ENCODE results near the gene HLA-DQB1.

Gene HLA-DQB1

GRCh38 chr6:32614366-32615081 is 51.9 kb downstream of the HLA-DQB1 start:
- no peak for TF ChIP-seq CTCF (conservative IDR thresholded peaks at IDR 0.05; ENCODE audit: low read length)
- TF ChIP-seq EZH2phosphoT487 (IDR thresholded peaks at IDR 0.05; ENCODE audit: borderline replicate concordance) = no peak
- Histone ChIP-seq H3K4me1 (ENCODE audit: insufficient read depth, low read length, poor library complexity, severe bottlenecking) (peaks cover 2% of the 10 kb centered on the region), H3K27me3 (ENCODE audit: insufficient read depth, low read length, poor library complexity, severe bottlenecking) (peaks cover 7% of the 10 kb centered on the region), H2AFZ (ENCODE audit: low read length) (no peak overlapping the region), H3K9ac (ENCODE audit: low read depth, low read length, poor library complexity, severe bottlenecking) (no peak overlapping the region), H4K20me1 (ENCODE audit: insufficient read depth, low read length, poor library complexity, severe bottlenecking) (no peaks in the 10 kb centered on the region), H3K4me2 (ENCODE audit: low read depth, low read length, poor library complexity, severe bottlenecking) (no peak overlapping the region), H3K4me3 (ENCODE audit: low read length, poor library complexity, severe bottlenecking) (no peak overlapping the region), H3K79me2 (ENCODE audit: insufficient read depth, low read length) (no peaks in the 10 kb centered on the region), H3K36me3 (ENCODE audit: insufficient read depth, low read length) (no peaks in the 10 kb centered on the region), H3F3A (ENCODE audit: low read depth) (no peaks in the 10 kb centered on the region), H3K9me3 (ENCODE audit: insufficient read depth, low read depth, low read length) (no peaks in the 10 kb centered on the region), H3K9me2 (replicated peaks; ENCODE audit: low read depth, low read length) (no peaks in the 10 kb centered on the region)

GRCh38 chr6:32613475-32613874 is 53.0 kb downstream of the HLA-DQB1 start:
- Histone ChIP-seq H3K4me3 (ENCODE audit: low read length, poor library complexity, severe bottlenecking) (no peak overlapping the region), H3F3A (ENCODE audit: low read depth) (no peaks in the 10 kb centered on the region), H3K79me2 (ENCODE audit: insufficient read depth, low read length) (no peaks in the 10 kb centered on the region), H3K9me2 (replicated peaks; ENCODE audit: low read depth, low read length) (no peaks in the 10 kb centered on the region), H3K27me3 (ENCODE audit: insufficient read depth, low read length, poor library complexity, severe bottlenecking) (peaks cover 7% of the 10 kb centered on the region), H3K36me3 (ENCODE audit: insufficient read depth, low read length) (no peaks in the 10 kb centered on the region), H2AFZ (ENCODE audit: low read length) (no peak overlapping the region), H3K9me3 (ENCODE audit: insufficient read depth, low read depth, low read length) (no peaks in the 10 kb centered on the region), H4K20me1 (ENCODE audit: insufficient read depth, low read length, poor library complexity, severe bottlenecking) (no peaks in the 10 kb centered on the region), H3K4me2 (ENCODE audit: low read depth, low read length, poor library complexity, severe bottlenecking) (no peak overlapping the region), H3K4me1 (ENCODE audit: insufficient read depth, low read length, poor library complexity, severe bottlenecking) (peaks cover 3% of the 10 kb centered on the region), H3K9ac (ENCODE audit: low read depth, low read length, poor library complexity, severe bottlenecking) (no peak overlapping the region)
- TF ChIP-seq EZH2phosphoT487 (IDR thresholded peaks at IDR 0.05; ENCODE audit: borderline replicate concordance) = no peak
- no peak for TF ChIP-seq CTCF (conservative IDR thresholded peaks at IDR 0.05; ENCODE audit: low read length)

GRCh38 chr6:32610682-32611296 is 55.7 kb downstream of the HLA-DQB1 start:
- Histone ChIP-seq H2AFZ (ENCODE audit: low read length) (no peak overlapping the region), H3K9ac (ENCODE audit: low read depth, low read length, poor library complexity, severe bottlenecking) (no peak overlapping the region), H3K9me2 (replicated peaks; ENCODE audit: low read depth, low read length) (no peaks in the 10 kb centered on the region)

More at GRCh38 chr6:32610682-32611296, 55.7 kb downstream of the HLA-DQB1 start:
- Histone ChIP-seq H3K4me2 (ENCODE audit: low read depth, low read length, poor library complexity, severe bottlenecking) (no peak overlapping the region), H3K36me3 (ENCODE audit: insufficient read depth, low read length) (no peaks in the 10 kb centered on the region), H3F3A (ENCODE audit: low read depth) (no peaks in the 10 kb centered on the region), H3K9me3 (ENCODE audit: insufficient read depth, low read depth, low read length) (no peaks in the 10 kb centered on the region), H3K27me3 (ENCODE audit: insufficient read depth, low read length, poor library complexity, severe bottlenecking) (peaks cover 23% of the 10 kb centered on the region), H3K79me2 (ENCODE audit: insufficient read depth, low read length) (no peaks in the 10 kb centered on the region), H3K4me1 (ENCODE audit: insufficient read depth, low read length, poor library complexity, severe bottlenecking) (peaks cover 3% of the 10 kb centered on the region), H3K4me3 (ENCODE audit: low read length, poor library complexity, severe bottlenecking) (no peak overlapping the region), H4K20me1 (ENCODE audit: insufficient read depth, low read length, poor library complexity, severe bottlenecking) (no peaks in the 10 kb centered on the region)
- no peak for TF ChIP-seq EZH2phosphoT487 (IDR thresholded peaks at IDR 0.05; ENCODE audit: borderline replicate concordance)
- TF ChIP-seq CTCF (conservative IDR thresholded peaks at IDR 0.05; ENCODE audit: low read length) = no peak

Measured in Loucy (cell line).